Measurements from ENCODE around the gene TRPM6. TPM values are rescaled to one million over a fixed set of nuclear protein-coding genes. Genes with fewer than 3 reads are reported as not detected.

TRPM6 gene
- total RNA-seq, 1 experiment from 2014 or later: 0.57 TPM

GRCh38 chr9:74783408-74783807, 104.3 kb downstream of the TRPM6 start:
- no peak overlapping the region for H3K14ac ChIP-seq (ENCODE audit: insufficient read depth, low read length)
- H3K4me2 ChIP-seq (ENCODE audit: insufficient read depth, insufficient read length, low read length): no peak overlapping the region
- H3K9ac ChIP-seq (ENCODE audit: extremely low read depth, insufficient read length, low read length): no peak overlapping the region
- no peak overlapping the region for H2BK12ac ChIP-seq (ENCODE audit: insufficient read length, low read depth, low read length)
- no peak overlapping the region for H2BK15ac ChIP-seq (ENCODE audit: low read depth, low read length)
- H3K27me3 Mint-ChIP-seq (ENCODE audit: low read depth): no peaks in the 10 kb centered on the region
- no peak overlapping the region for H3K18ac ChIP-seq (ENCODE audit: insufficient read length, low read depth, low read length)
- H4K91ac ChIP-seq (ENCODE audit: insufficient read length, low read depth, low read length): no peak overlapping the region
- TF ChIP-seq, protein P1, sequence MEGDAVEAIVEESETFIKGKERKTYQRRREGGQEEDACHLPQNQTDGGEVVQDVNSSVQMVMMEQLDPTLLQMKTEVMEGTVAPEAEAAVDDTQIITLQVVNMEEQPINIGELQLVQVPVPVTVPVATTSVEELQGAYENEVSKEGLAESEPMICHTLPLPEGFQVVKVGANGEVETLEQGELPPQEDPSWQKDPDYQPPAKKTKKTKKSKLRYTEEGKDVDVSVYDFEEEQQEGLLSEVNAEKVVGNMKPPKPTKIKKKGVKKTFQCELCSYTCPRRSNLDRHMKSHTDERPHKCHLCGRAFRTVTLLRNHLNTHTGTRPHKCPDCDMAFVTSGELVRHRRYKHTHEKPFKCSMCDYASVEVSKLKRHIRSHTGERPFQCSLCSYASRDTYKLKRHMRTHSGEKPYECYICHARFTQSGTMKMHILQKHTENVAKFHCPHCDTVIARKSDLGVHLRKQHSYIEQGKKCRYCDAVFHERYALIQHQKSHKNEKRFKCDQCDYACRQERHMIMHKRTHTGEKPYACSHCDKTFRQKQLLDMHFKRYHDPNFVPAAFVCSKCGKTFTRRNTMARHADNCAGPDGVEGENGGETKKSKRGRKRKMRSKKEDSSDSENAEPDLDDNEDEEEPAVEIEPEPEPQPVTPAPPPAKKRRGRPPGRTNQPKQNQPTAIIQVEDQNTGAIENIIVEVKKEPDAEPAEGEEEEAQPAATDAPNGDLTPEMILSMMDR (conservative IDR thresholded peaks at IDR 0.05): no peak
- WGBS (ENCODE audit: extremely low coverage, insufficient read length, low lambda C conversion rate): no CpG with 5 or more reads among the region's 2 CpGs
- H3K9me3 Mint-ChIP-seq: no peaks in the 10 kb centered on the region
- H3K23ac ChIP-seq (ENCODE audit: insufficient read length, low read depth, low read length): no peak overlapping the region
- no peaks in the 10 kb centered on the region for H3K4me1 ChIP-seq (ENCODE audit: insufficient read depth, low read length)
- H3K9me3 ChIP-seq (ENCODE audit: control insufficient read depth, low read depth, low read length): no peaks in the 10 kb centered on the region
- no peaks in the 10 kb centered on the region for H3K27me3 ChIP-seq (ENCODE audit: insufficient read depth, low read length)
- no peak overlapping the region for H3T11ph ChIP-seq (ENCODE audit: low read length)
- H2BK20ac ChIP-seq (ENCODE audit: low read depth, low read length, poor library complexity, severe bottlenecking): no peak overlapping the region
- no peak overlapping the region for H4K5ac ChIP-seq (ENCODE audit: insufficient read length, low read depth, low read length)
- no peak overlapping the region for H2BK120ac ChIP-seq (ENCODE audit: low read depth, low read length, poor library complexity, severe bottlenecking)
- H3K27ac ChIP-seq (ENCODE audit: insufficient read length, low read depth, low read length): no peak overlapping the region
- no peaks in the 10 kb centered on the region for H3K36me3 Mint-ChIP-seq (ENCODE audit: insufficient read depth in 1 of 3, low read depth in 3 of 3)
- H3K23me2 ChIP-seq (ENCODE audit: insufficient read length, low read depth, low read length, poor library complexity, severe bottlenecking): no peaks in the 10 kb centered on the region
- H4K20me1 ChIP-seq (ENCODE audit: control insufficient read depth, insufficient read depth, insufficient read length): no peaks in the 10 kb centered on the region
- no peak overlapping the region for H2AK5ac ChIP-seq (ENCODE audit: insufficient read length, low read length)
- no peak overlapping the region for H2BK5ac ChIP-seq (ENCODE audit: insufficient read length, low read length)
- no peak overlapping the region for H2AFZ ChIP-seq (ENCODE audit: low read length)
- H3K27ac Mint-ChIP-seq: no peak overlapping the region
- no peak overlapping the region for H3K4ac ChIP-seq (ENCODE audit: low read depth, low read length)
- H3K4me1 Mint-ChIP-seq: no peaks in the 10 kb centered on the region
- DNase-seq: no peak
- no peak overlapping the region for H4K8ac ChIP-seq (replicated peaks; ENCODE audit: insufficient read length, low read depth, low read length)
- H3K4me3 Mint-ChIP-seq: no peak overlapping the region
- no peaks in the 10 kb centered on the region for H3K79me1 ChIP-seq (ENCODE audit: insufficient read depth, low read depth, low read length, poor library complexity, severe bottlenecking)
- no peaks in the 10 kb centered on the region for H3K79me2 ChIP-seq (ENCODE audit: insufficient read depth, low read length)
- H3K56ac ChIP-seq (ENCODE audit: insufficient read length, low read depth, low read length): no peak overlapping the region

Measured in H9 (cell line).